Measurements from ENCODE around the gene INVS.

Gene INVS

DNA sequence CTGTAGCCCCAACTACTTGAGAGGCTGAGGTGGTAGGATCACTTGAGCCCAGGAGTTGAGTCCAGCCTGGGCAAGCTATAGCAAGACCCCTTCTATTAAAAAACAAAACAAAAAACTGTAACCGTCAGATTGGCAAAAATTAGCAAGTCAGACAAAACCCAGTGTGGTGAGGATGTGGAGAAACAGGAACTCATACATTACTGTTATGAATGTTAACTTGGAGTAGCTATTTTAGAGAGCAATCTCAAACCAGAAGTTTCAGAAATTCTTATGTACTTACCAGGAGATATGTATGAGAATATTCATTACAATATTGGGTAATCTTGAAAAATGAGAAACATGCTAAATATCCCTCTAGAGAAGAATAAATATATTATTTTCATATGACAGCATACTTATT is 120.3 kb downstream of the INVS start:
- FAIRE-seq (no peak), DNase-seq (ENCODE audit: insufficient read length, low spot score) (no peak)

GRCh38 chr9:100220936-100221335 is 121.9 kb downstream of the INVS start:
- DNase-seq (ENCODE audit: insufficient read length, low spot score) (no peak), FAIRE-seq (no peak)
- TF ChIP-seq, protein P1, sequence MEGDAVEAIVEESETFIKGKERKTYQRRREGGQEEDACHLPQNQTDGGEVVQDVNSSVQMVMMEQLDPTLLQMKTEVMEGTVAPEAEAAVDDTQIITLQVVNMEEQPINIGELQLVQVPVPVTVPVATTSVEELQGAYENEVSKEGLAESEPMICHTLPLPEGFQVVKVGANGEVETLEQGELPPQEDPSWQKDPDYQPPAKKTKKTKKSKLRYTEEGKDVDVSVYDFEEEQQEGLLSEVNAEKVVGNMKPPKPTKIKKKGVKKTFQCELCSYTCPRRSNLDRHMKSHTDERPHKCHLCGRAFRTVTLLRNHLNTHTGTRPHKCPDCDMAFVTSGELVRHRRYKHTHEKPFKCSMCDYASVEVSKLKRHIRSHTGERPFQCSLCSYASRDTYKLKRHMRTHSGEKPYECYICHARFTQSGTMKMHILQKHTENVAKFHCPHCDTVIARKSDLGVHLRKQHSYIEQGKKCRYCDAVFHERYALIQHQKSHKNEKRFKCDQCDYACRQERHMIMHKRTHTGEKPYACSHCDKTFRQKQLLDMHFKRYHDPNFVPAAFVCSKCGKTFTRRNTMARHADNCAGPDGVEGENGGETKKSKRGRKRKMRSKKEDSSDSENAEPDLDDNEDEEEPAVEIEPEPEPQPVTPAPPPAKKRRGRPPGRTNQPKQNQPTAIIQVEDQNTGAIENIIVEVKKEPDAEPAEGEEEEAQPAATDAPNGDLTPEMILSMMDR (IDR thresholded peaks at IDR 0.05; ENCODE audit: insufficient read depth, missing control alignments): no peak

More for the DNA sequence above, 120.3 kb downstream of the INVS start:
- TF ChIP-seq, protein P1 (IDR thresholded peaks at IDR 0.05; ENCODE audit: insufficient read depth, missing control alignments): no peak

DNA sequence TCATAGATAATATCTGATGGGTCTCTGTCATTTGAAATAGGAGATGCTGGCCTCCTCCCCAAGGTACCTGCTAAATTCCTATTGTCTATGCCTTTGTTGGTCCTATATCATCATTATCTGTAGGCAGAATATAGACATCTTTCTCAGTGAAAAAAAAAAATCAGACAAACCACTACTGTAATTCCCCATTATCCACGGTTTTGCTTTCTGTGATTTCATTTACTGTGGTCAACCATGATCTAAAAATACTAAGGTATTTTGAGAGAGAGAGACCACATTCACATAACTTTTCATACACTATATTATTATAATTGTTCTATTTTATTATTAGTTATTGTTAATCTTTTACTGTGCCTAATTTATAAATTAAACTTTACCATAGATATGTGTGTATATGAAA is 122.5 kb downstream of the INVS start:
- FAIRE-seq: no peak
- no peak for DNase-seq (ENCODE audit: insufficient read length, low spot score)
- TF ChIP-seq, protein P1 (IDR thresholded peaks at IDR 0.05; ENCODE audit: insufficient read depth, missing control alignments): no peak

DNA sequence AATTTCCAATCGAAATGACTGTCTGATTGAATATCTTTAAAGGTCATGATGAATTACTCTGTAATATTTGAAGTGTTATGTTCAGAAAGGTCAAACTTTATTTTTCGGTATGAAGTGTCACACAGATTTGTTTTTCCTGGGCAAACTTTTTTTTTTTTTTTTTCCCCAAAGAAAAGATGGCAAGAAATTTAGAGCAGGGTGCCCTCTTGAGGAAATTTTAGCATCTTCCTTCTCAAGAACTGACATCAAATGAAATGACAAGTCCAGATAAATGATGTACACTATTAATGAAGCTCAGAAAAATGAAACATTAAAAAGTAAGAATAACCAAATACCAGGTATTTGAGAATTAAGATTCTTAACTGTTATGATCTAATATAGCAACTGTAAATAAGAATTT is 123.6 kb downstream of the INVS start:
- no peak for DNase-seq (ENCODE audit: insufficient read length, low spot score)
- FAIRE-seq: peak; percentile 61

GRCh38 chr9:100227636-100228035 is 128.6 kb downstream of the INVS start:
- TF ChIP-seq, protein P1 (IDR thresholded peaks at IDR 0.05; ENCODE audit: insufficient read depth, missing control alignments): no peak
- no peak for FAIRE-seq
- no peak for DNase-seq (ENCODE audit: insufficient read length, low spot score)

More for the DNA sequence above, 123.6 kb downstream of the INVS start:
- TF ChIP-seq, protein P1 (IDR thresholded peaks at IDR 0.05; ENCODE audit: insufficient read depth, missing control alignments): peak; percentile 47

GRCh38 chr9:100228352-100228869 is 129.4 kb downstream of the INVS start:
- FAIRE-seq: no peak
- no peak for DNase-seq (ENCODE audit: insufficient read length, low spot score)
- TF ChIP-seq, protein P1 (IDR thresholded peaks at IDR 0.05; ENCODE audit: insufficient read depth, missing control alignments): no peak

- FAIRE-seq: no peak
- DNase-seq (ENCODE audit: insufficient read length, low spot score): no peak
- TF ChIP-seq, protein P1 (IDR thresholded peaks at IDR 0.05; ENCODE audit: insufficient read depth, missing control alignments): no peak
These were observed 130.1 kb downstream of the INVS start for GRCh38 chr9:100229136-100229535.

All from D721Med (cell line).